Measurements from ENCODE around the gene UBE2E2. TPM values are rescaled to one million over a fixed set of nuclear protein-coding genes. Genes with fewer than 3 reads are reported as not detected.

Gene UBE2E2
- polyA plus RNA-seq, 1 experiment, result 41.9 TPM

- no peak for DNase-seq (ENCODE audit: low read depth)
- TF ChIP-seq, protein P1, sequence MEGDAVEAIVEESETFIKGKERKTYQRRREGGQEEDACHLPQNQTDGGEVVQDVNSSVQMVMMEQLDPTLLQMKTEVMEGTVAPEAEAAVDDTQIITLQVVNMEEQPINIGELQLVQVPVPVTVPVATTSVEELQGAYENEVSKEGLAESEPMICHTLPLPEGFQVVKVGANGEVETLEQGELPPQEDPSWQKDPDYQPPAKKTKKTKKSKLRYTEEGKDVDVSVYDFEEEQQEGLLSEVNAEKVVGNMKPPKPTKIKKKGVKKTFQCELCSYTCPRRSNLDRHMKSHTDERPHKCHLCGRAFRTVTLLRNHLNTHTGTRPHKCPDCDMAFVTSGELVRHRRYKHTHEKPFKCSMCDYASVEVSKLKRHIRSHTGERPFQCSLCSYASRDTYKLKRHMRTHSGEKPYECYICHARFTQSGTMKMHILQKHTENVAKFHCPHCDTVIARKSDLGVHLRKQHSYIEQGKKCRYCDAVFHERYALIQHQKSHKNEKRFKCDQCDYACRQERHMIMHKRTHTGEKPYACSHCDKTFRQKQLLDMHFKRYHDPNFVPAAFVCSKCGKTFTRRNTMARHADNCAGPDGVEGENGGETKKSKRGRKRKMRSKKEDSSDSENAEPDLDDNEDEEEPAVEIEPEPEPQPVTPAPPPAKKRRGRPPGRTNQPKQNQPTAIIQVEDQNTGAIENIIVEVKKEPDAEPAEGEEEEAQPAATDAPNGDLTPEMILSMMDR (IDR thresholded peaks at IDR 0.05; ENCODE audit: insufficient read depth, low read depth, low read length), result no peak
- Histone ChIP-seq H3K36me3 (ENCODE audit: control insufficient read depth, insufficient read depth, low read length) (no peaks in the 10 kb centered on the region), H3K27me3 (ENCODE audit: control insufficient read depth, insufficient read depth, low read length) (no peaks in the 10 kb centered on the region), H3K4me3 (ENCODE audit: low read depth, low read length) (no peak overlapping the region)
- CTCF ChIA-PET, result no interaction called here
- POLR2A ChIA-PET, result no interaction called here
These were observed 55.0 kb downstream of the UBE2E2 start for GRCh38 chr3:23258110-23258509.

DNA sequence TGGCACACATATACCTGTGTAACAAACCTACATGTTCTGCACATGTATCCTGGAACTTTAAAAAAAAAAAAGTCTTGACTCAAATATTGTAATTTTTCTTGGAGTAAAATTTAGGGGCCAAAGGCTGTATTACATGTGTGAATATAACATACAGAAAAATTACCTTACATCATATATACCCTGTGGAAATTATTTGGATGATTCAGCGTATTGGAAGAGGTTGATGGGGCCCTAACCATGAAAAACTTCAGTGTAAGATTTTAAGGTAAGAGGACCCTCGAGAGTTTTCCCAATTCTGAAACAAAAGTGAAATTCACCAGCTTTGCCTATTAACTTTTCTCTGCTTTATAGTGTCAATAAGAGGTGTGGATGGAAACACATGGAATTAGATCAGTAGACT, 56.4 kb downstream of the UBE2E2 start:
- Histone ChIP-seq H3K27me3 (ENCODE audit: control insufficient read depth, insufficient read depth, low read length) (no peaks in the 10 kb centered on the region), H3K36me3 (ENCODE audit: control insufficient read depth, insufficient read depth, low read length) (no peaks in the 10 kb centered on the region), H3K4me3 (ENCODE audit: low read depth, low read length) (no peak overlapping the region)
- no peak for DNase-seq (ENCODE audit: low read depth)
- TF ChIP-seq, protein P1 (IDR thresholded peaks at IDR 0.05; ENCODE audit: insufficient read depth, low read depth, low read length), result no peak
- CTCF ChIA-PET, result no interaction called here
- POLR2A ChIA-PET, result no interaction called here

GRCh38 chr3:23262766-23263165, 59.6 kb downstream of the UBE2E2 start:
- no peak for DNase-seq (ENCODE audit: low read depth)
- ChIA-PET POLR2A (interaction anchor here (0.6 kb wide), 1 partner anchor 10 kb away, joined by 3 read pairs; no protein-coding TSS in a partner anchor), CTCF (no interaction called here)
- Histone ChIP-seq H3K4me3 (ENCODE audit: low read depth, low read length) (no peak overlapping the region), H3K36me3 (ENCODE audit: control insufficient read depth, insufficient read depth, low read length) (no peaks in the 10 kb centered on the region), H3K27me3 (ENCODE audit: control insufficient read depth, insufficient read depth, low read length) (no peaks in the 10 kb centered on the region)
- TF ChIP-seq, protein P1 (IDR thresholded peaks at IDR 0.05; ENCODE audit: insufficient read depth, low read depth, low read length), result no peak

DNA sequence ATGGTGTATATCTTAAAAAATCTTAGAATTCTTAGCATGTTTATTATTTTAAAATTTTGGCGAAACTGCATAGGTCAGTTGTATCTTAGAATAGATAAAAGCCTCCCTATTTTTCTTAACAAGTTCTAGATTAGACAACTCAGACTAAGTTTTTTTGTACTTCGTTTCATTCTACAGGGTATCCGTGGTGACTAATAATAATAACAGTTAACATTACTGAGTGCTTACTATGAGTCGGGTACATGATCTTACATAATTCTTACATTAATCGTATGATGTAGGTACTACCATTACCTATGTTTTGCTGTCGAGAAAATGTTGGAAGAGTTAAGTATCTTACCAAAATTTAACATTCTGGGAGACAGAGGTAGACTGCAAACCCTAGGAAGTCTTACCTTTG, 60.7 kb downstream of the UBE2E2 start:
- TF ChIP-seq, protein P1 (IDR thresholded peaks at IDR 0.05; ENCODE audit: insufficient read depth, low read depth, low read length), result no peak
- POLR2A ChIA-PET, result no interaction called here

DNA sequence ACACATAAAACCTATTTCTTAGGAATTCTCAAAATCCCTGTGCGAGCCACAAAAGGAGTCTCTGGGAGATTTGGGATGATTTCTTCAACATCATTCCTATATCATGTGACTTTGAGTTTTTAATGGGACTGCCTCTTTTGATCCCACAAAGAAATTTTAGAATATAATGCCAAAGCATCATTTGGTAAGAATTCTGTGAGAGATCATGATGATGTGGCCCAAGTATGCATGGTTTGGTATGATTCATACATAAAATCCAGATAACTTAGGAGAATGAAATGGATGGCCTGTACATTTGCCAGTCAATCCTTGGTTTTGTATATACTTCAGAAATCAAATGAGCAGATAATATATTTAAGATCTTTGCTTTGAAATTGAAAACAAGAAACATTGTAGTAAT, 61.3 kb downstream of the UBE2E2 start:
- Histone ChIP-seq H3K36me3 (ENCODE audit: control insufficient read depth, insufficient read depth, low read length) (no peaks in the 10 kb centered on the region), H3K27me3 (ENCODE audit: control insufficient read depth, insufficient read depth, low read length) (no peaks in the 10 kb centered on the region), H3K4me3 (ENCODE audit: low read depth, low read length) (no peak overlapping the region)
- peak; percentile 70 for DNase-seq (ENCODE audit: low read depth)
- ChIA-PET POLR2A (no interaction called here), CTCF (no interaction called here)
- TF ChIP-seq, protein P1 (IDR thresholded peaks at IDR 0.05; ENCODE audit: insufficient read depth, low read depth, low read length), result no peak

More for the DNA sequence above, 60.7 kb downstream of the UBE2E2 start:
- CTCF ChIA-PET, result no interaction called here
- no peak for DNase-seq (ENCODE audit: low read depth)
- no peak overlapping the region for H3K4me3 ChIP-seq (ENCODE audit: low read depth, low read length)
- H3K27me3 ChIP-seq (ENCODE audit: control insufficient read depth, insufficient read depth, low read length), result no peaks in the 10 kb centered on the region
- no peaks in the 10 kb centered on the region for H3K36me3 ChIP-seq (ENCODE audit: control insufficient read depth, insufficient read depth, low read length)
